ENCODE measurements around the gene HPS5.
A peak's percentile ranks its signal among the peaks of the same experiment; 100 is the strongest.
"Not testable (repeated sequence)": the region's sequence is repeated elsewhere in the genome, so short reads cannot be mapped to it uniquely, and the experiment has no call there.

The HPS5 gene

GRCh38 chr11:18321969-18322711 is at the start of gene HPS5, which contains the start of gene GTF2H1:
Gene HPS5, minus strand, starts transcription at chr11:18322140. Its CDS starts 4,282 bp downstream, at chr11:18317858.
Gene GTF2H1, plus strand, starts transcription at chr11:18322567. Its CDS starts 10,508 bp downstream, at chr11:18333075.
- peak; percentile 86 to 92 for DNase-seq (ENCODE audit: low read depth in 2 of 2)

DNA sequence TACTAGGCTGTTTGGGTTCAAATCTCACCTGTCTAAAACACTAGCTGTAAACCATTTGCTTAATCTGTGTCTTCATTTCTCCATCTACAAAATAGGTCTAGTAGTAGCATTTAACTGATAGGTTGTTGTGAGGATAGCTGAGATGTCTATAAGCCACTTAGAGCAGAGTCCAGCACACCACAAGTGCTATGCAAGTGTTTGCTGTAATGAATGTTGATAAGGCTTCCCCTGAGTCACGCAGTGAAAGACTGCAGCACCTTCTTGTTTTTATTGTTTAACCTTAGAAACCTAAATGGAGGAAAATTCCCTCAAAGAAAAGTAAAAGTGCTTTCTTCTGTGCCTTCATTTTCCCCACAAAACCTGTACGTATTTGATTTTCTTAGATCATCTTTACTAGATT is 49.3 kb upstream of the HPS5 start:
- no peak for DNase-seq (ENCODE audit: low read depth in 2 of 2)

- no peak for DNase-seq (ENCODE audit: low read depth in 2 of 2)
These were observed 47.5 kb upstream of the HPS5 start for GRCh38 chr11:18369398-18369797.

GRCh38 chr11:18368221-18368620 is 46.3 kb upstream of the HPS5 start:
- no peak for DNase-seq (ENCODE audit: low read depth in 2 of 2)

DNA sequence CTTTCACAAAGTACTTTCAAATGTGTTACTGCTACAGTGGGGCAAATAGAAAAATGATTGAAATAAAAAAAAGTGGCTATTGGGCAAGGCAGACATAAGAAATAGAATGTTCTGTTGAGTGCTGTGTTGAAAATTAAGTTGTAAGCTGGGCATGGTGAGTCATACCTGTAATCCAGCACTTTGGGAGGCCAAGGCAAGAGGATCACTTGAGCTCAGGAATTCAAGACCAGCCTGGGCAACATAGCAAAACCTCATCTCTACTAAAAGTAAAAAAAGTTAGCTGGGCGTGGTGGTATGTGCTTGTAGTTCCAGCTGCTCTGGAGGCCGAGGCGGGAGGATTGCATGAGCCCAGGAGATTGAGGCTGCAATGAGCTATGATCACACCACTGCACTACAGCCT is 45.5 kb upstream of the HPS5 start:
- DNase-seq (ENCODE audit: low read depth in 2 of 2) = no peak

DNA sequence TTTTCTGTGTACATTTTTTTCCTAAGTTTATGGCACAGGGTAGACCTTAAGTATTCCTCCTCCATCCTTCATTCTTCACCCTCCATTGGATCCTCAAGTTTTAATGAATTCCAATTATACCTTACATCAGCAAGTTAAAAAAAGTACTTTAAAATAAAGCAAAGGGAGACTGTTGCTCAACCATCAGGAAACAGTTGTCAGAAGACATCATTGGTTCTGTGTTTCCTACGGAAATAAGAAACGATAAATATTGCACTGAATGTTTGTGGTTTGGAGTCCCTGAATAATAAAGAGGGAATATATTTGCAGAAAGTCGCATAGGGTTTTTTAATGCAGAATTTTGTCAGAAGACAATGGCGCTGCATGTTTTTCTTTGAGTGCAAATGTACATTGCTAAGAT is 44.3 kb upstream of the HPS5 start:
- DNase-seq (ENCODE audit: low read depth in 2 of 2) = no peak

DNA sequence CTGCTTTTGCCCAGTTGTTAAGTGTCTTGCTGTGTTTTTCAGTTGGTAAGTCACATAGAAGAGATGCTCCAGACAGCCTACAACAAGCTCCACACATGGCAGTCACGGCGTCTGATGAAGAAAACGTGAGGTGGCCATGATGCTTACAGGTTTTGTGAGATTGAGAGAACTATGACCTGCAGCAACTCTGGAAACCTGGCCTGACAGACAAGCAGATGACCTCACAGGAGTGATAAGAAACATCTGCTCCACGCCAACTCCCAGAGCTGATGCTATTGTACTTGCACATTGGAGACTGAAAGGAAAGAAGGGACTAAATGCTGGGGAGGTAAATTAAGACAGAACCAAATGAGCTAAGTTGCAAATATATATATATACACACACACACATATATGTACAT is 43.8 kb upstream of the HPS5 start:
- no peak for DNase-seq (ENCODE audit: low read depth in 2 of 2)

DNA sequence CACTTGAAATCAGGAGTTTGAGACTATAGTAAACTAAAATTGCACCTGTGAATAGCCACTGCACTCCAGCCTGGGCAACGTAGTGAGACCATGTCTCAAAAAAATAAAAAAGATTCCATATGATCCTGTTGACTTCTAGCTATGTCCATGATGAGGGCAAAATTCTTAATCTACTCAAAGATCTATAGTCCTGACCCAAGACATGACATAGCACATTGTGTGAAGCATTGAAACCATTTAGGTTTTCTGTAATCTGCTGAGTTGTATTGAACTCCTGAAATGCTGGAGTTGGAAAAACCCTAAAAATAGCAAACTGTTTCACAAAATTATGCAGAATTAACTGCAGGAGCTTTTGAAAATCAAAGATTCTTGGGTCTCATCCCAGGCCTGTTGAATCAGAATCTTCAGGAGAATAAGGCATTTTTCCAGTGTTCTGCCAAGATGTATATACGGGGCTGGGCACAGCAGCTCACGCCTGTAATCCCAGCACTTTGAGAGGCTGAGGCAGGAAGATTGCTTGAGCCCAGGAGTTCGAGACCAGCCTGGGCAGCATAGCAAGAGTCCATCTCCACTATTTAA is 42.6 kb upstream of the HPS5 start:
- DNase-seq (ENCODE audit: low read depth in 2 of 2) = no peak

GRCh38 chr11:18361154-18361553 is 39.2 kb upstream of the HPS5 start:
- DNase-seq (ENCODE audit: low read depth in 2 of 2) = no peak

- no peak for DNase-seq (ENCODE audit: low read depth in 2 of 2)
These were observed 36.7 kb upstream of the HPS5 start for GRCh38 chr11:18358646-18359045.

- DNase-seq (ENCODE audit: low read depth in 2 of 2) = no peak
These were observed 30.6 kb upstream of the HPS5 start for GRCh38 chr11:18352581-18352980.

GRCh38 chr11:18347471-18348125 is 25.7 kb upstream of the HPS5 start:
- DNase-seq (ENCODE audit: low read depth in 2 of 2) = no peak

DNA sequence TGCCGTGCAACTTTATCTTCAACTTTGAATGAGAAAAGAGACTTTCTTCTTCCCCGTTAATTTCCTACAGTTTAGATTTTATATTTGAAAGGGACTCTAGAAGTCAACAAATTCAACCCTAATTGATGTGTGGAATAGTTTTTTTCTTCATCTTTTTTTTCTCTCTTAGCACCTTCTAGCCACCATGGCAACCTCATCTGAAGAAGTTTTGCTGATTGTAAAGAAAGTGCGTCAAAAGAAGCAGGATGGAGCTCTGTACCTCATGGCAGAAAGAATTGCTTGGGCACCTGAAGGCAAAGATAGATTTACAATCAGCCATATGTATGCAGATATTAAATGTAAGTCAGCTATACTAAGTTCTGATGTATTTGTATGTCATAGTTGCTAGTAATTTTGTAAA is 11.0 kb upstream of the HPS5 start:
- no peak for DNase-seq (ENCODE audit: low read depth in 2 of 2)

DNA sequence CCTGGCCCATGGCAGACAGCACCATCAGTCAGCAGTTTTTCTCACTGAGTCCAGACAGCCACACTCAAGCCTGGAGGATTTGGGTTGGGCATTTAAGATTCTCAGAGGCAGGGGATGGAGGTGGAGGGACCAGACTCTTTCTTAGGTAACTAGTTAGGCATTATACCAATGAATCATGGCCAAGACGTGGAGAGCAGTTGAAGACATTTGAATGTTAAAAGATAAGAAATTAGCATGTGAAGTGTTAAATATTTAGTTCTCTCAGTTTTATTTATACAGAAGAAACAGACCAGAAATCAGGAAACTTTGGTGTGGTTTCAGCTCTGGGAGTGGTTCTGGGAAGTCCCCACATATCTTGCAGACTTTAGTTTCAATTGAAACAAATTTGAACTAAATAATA is 10.4 kb upstream of the HPS5 start:
- no peak for DNase-seq (ENCODE audit: low read depth in 2 of 2)

DNA sequence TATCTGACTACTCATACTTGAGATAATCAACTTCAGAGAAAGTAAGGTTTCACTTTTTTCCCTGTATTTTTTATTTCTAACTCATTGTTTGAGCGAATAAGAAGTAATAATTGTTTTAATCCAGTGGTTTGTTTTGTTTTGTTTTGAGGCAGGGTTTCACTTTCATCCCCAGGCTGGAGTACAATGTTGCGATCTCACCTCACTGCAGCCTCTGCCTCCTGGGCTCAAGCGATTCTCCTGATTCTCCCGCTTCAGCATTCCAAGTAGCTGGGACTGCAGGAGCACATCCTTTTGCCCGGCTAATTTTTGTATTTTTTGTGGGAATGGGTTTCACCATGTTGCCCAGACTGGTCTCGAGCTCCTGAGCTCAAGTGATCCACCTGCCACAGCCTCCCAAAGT is 9.0 kb upstream of the HPS5 start:
- DNase-seq (ENCODE audit: low read depth in 2 of 2) = no peak

DNA sequence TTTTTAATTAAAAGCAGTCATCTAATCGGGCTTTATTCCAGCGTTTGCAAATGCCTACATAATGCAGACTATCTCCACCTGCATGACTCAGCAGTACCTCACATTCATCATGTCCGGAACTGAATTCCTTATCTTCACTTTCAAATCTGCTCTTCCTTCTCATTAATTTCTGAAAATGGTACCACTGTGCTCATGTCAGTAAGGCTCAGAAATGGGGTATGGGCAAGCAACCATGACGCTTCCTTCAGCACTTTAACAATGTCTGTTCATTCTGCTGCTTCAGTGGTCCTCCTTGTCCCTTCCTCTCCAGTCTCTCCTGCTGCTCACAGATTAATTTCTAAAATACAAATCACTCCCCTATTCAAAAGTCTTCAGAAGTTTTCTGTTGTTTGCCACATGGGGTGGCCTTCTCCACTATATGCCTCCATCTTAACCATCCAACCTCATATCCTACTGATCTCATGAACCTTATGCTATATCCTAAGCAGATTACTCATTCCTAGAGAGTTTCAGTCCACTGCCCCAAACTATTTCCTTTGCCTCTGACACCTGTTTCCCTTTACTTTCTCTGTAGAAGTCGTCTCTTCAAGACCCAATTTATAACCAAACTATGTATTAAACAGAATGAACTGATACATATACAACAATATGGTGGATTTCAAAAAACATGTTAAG is 7.4 kb upstream of the HPS5 start:
- DNase-seq (ENCODE audit: low read depth in 2 of 2) = no peak

GRCh38 chr11:18324381-18324780 is 2.4 kb upstream of the HPS5 start:
- no peak for DNase-seq (ENCODE audit: low read depth in 2 of 2)

GRCh38 chr11:18323881-18324280 is 1.9 kb upstream of the HPS5 start:
- DNase-seq (ENCODE audit: low read depth in 2 of 2) = not testable (repeated sequence)

GRCh38 chr11:18322818-18323570 is 1.1 kb upstream of the HPS5 start:
- DNase-seq (ENCODE audit: low read depth in 2 of 2) = no peak

DNA sequence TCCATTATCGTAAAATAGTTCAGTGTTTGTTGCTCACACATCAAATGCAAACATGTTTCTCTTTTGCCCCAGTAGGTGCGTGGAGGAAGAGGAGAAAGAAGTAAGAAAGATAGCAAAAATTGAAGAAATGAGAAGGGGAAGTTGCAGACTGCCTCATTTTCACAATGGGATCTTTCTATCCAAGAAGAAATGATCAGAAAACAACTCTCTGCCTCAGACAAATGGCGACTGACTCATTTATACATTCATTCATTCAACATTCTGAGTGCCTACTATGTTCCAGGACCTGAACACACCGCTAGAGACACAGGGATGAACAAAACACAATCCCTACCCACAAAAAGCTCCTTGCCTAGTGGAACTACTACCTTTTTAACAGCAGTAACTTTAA is 367 bp downstream of the HPS5 start:
- DNase-seq (ENCODE audit: low read depth in 2 of 2) = no peak

DNA sequence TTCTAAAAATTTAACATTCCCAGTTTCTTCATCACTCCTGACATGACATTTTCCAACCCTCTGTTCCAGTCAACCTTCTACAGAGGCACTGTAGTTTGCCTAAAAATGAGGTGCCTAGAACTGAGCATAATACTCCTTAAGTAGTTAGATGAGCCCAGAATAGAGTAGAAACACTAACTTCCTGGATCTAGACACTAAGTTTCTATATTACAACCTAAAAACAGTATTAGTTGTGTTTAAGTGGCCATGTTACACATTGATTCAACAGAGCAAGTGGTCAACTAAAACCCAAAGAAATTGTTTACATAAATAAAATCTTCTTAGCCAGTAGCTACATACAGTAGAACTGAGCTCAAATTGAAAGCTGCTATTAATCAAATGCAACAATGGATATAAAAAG is 1.3 kb downstream of the HPS5 start:
- DNase-seq (ENCODE audit: low read depth in 2 of 2) = no peak

DNA sequence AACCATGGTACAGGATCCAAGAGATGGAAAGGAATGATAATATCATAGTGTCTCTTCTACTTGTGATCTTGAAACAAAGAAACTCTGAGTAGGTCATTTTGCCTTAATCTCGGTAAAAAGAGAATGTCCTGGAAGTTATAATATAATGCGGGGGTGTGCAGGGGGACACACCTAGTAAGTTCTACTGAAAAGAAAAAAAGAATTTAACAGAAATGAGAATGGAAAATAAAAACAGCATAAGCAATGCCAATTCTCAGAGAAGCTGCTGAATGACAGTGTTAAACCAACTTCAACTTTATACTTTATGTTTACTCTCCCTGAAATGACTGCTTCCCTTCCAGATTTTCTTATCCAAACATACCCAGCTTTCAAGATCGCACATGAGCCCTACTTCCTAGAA is 2.0 kb downstream of the HPS5 start:
- no peak for DNase-seq (ENCODE audit: low read depth in 2 of 2)
